ENCODE results near the gene ZNF606.

ZNF606 gene

DNA sequence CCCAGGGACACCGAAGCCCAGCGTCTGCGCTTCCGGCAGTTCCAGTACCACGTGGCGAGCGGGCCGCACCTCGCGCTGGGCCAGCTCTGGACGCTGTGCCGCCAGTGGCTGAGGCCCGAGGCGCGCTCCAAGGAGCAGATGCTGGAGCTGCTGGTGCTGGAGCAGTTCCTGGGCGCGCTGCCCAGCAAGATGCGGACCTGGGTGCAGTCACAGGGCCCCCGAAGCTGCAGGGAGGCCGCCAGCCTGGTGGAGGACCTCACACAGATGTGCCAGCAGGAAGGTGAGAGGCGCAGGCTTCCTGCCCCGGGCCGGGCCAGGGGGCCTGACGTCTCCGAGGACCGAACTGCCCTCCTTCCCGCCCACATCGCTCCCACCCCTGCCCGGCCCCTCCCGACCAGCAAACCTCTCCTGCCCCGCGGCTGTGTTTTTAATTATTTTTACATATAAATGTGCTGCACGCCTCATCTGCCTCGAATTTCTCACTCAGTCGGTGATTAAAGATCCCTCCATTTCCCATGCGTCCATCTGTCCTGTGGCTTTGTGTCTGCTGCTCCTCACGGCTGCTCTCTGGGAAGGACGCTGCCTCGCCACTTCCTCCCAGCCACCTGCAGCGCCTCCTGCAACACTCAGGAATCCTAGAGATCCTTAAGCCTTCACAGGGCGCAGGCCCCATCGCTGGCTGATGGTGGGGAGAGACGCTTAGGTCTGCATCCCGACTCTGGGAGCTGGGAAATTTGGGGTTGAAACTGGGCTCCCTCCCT is 35.5 kb upstream of the ZNF606 start:
- TF ChIP-seq, protein P1, sequence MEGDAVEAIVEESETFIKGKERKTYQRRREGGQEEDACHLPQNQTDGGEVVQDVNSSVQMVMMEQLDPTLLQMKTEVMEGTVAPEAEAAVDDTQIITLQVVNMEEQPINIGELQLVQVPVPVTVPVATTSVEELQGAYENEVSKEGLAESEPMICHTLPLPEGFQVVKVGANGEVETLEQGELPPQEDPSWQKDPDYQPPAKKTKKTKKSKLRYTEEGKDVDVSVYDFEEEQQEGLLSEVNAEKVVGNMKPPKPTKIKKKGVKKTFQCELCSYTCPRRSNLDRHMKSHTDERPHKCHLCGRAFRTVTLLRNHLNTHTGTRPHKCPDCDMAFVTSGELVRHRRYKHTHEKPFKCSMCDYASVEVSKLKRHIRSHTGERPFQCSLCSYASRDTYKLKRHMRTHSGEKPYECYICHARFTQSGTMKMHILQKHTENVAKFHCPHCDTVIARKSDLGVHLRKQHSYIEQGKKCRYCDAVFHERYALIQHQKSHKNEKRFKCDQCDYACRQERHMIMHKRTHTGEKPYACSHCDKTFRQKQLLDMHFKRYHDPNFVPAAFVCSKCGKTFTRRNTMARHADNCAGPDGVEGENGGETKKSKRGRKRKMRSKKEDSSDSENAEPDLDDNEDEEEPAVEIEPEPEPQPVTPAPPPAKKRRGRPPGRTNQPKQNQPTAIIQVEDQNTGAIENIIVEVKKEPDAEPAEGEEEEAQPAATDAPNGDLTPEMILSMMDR (IDR thresholded peaks at IDR 0.05; ENCODE audit: low read depth, low read length, missing control alignments) = no peak
- H3K36me3 ChIP-seq (replicated peaks) = no peaks in the 10 kb centered on the region
- in situ Hi-C loops (cut with HindIII; ENCODE audit: low pct_ligation_motif_present, low sequenced_read_pairs) = no loop called here
- no peak overlapping the region for H3K27ac ChIP-seq
- DNase-seq = no peak
- H3K4me3 ChIP-seq (ENCODE audit: low read depth, low read length) = no peak overlapping the region
- no peaks in the 10 kb centered on the region for H3K27me3 ChIP-seq (replicated peaks)

GRCh38 chr19:58035863-58036262 is 33.2 kb upstream of the ZNF606 start:
- no peak overlapping the region for H3K4me3 ChIP-seq (ENCODE audit: low read depth, low read length)
- H3K27me3 ChIP-seq (replicated peaks) = no peaks in the 10 kb centered on the region
- H3K27ac ChIP-seq = no peak overlapping the region
- DNase-seq = no peak
- no peaks in the 10 kb centered on the region for H3K36me3 ChIP-seq (replicated peaks)
- TF ChIP-seq, protein P1 (IDR thresholded peaks at IDR 0.05; ENCODE audit: low read depth, low read length, missing control alignments) = no peak
- in situ Hi-C loops (cut with HindIII; ENCODE audit: low pct_ligation_motif_present, low sequenced_read_pairs) = no loop called here

- in situ Hi-C loops (cut with HindIII; ENCODE audit: low pct_ligation_motif_present, low sequenced_read_pairs) = no loop called here
- no peak overlapping the region for H3K27ac ChIP-seq
- DNase-seq = no peak
- H3K36me3 ChIP-seq (replicated peaks) = no peaks in the 10 kb centered on the region
- H3K4me3 ChIP-seq (ENCODE audit: low read depth, low read length) = peak overlapping the region; percentile 29
- TF ChIP-seq, protein P1 (IDR thresholded peaks at IDR 0.05; ENCODE audit: low read depth, low read length, missing control alignments) = no peak
- no peaks in the 10 kb centered on the region for H3K27me3 ChIP-seq (replicated peaks)
Measured at GRCh38 chr19:58034477-58034793, 31.8 kb upstream of the ZNF606 start.

DNA sequence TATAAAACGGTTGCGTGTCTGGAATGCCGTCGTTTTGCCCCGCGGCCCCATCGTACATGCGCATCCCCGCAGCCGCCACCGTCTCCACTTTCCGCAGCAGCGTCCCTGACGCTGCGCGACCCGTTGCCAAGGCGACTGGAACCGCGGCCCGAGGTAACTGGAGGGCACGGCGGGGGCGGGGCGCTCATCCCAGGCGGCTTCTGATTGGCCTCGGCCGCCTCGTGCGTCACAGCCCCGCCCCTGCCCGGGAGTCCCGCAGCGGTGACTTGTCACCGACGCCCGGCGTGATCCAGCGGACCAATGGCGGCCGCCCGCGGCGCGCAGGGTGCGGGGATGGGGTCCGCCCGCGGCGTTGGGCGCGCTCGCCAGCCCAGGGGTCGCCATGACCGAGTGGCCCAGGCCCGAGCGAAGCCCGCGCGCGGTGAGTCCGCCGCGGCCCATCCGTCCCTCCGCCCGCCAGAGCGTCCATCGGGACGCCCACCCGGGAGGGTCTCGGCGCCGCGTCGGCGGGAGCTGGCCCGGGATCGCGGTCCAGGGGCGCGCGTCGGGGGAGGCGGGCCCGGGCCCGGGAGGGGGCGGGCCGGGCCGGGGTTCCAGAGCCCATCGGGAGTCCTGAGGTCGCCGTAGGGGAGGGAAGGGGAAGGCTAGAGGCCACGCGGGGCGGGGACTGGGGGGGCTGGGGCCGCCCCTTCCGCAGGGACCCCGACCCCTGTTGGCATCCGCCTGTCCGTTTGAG is 31.3 kb upstream of the ZNF606 start, which contains the start of gene ZSCAN1:
Gene ZSCAN1 (plus strand): TSS at position 285 of the 736 bp plus-strand sequence. CDS start 3,812 bp downstream, outside the sequence.
- in situ Hi-C loops (cut with HindIII; ENCODE audit: low pct_ligation_motif_present, low sequenced_read_pairs) = no loop called here
- TF ChIP-seq, protein P1 (IDR thresholded peaks at IDR 0.05; ENCODE audit: low read depth, low read length, missing control alignments) = no peak
- Histone ChIP-seq H3K4me3 (ENCODE audit: low read depth, low read length) (peak within 1 kb of the TSS; percentile 29), H3K27ac (no peak within 1 kb of the TSS), H3K27me3 (replicated peaks) (no peaks in the 10 kb centered on the region), H3K36me3 (replicated peaks) (no peaks in the 10 kb centered on the region)
- peak; percentile 84 for DNase-seq

- TF ChIP-seq, protein P1 (IDR thresholded peaks at IDR 0.05; ENCODE audit: low read depth, low read length, missing control alignments) = no peak
- no peaks in the 10 kb centered on the region for H3K27me3 ChIP-seq (replicated peaks)
- in situ Hi-C loops (cut with HindIII; ENCODE audit: low pct_ligation_motif_present, low sequenced_read_pairs) = no loop called here
- H3K4me3 ChIP-seq (ENCODE audit: low read depth, low read length) = no peak overlapping the region
- no peak overlapping the region for H3K27ac ChIP-seq
- no peak for DNase-seq
- H3K36me3 ChIP-seq (replicated peaks) = no peaks in the 10 kb centered on the region
Measured at GRCh38 chr19:58024661-58025060, 22.0 kb upstream of the ZNF606 start.
